GM18868 (cell line): ENCODE data around the gene ANK2.

Source experiments
- ATAC-seq: cut with Tn5 transposase; IDR thresholded peaks from one replicate; pipeline ENCODE4 v1.9.1; 2021; ENCODE audit warnings: mild to moderate bottlenecking, moderate library complexity; ENCODE audit not compliant: unreplicated experiment

The ANK2 gene

GRCh38 chr4:113383111-113383785 is 333.8 kb downstream of the ANK2 start:
- no peak for ATAC-seq

- ATAC-seq = no peak
Observed at GRCh38 chr4:113384600-113384999, 335.1 kb downstream of the ANK2 start.

GRCh38 chr4:113385281-113385899 is 335.9 kb downstream of the ANK2 start:
- ATAC-seq = no peak

- ATAC-seq = no peak
Observed at GRCh38 chr4:113389160-113389559, 339.7 kb downstream of the ANK2 start.

GRCh38 chr4:113390850-113391249 is 341.4 kb downstream of the ANK2 start:
- no peak for ATAC-seq

GRCh38 chr4:113394108-113394729 is 344.8 kb downstream of the ANK2 start:
- no peak for ATAC-seq

- peak; percentile 97 for ATAC-seq
Observed at GRCh38 chr4:113394730-113395530, 345.5 kb downstream of the ANK2 start.

- no peak for ATAC-seq
Observed at GRCh38 chr4:113397114-113397701, 347.8 kb downstream of the ANK2 start.

- no peak for ATAC-seq
Observed at GRCh38 chr4:113398441-113399143, 349.1 kb downstream of the ANK2 start.

- ATAC-seq = no peak
Observed at GRCh38 chr4:113404167-113404571, 354.7 kb downstream of the ANK2 start.

- ATAC-seq = no peak
Observed at GRCh38 chr4:113404841-113405240, 355.4 kb downstream of the ANK2 start.

- ATAC-seq = no peak
Observed at GRCh38 chr4:113405874-113406722, 356.6 kb downstream of the ANK2 start.

GRCh38 chr4:113406723-113407016 is 357.2 kb downstream of the ANK2 start:
- no peak for ATAC-seq

GRCh38 chr4:113407409-113407808 is 358.0 kb downstream of the ANK2 start:
- ATAC-seq = no peak

- ATAC-seq = no peak
Observed at GRCh38 chr4:113409181-113409580, 359.7 kb downstream of the ANK2 start.

GRCh38 chr4:113410686-113411085 is 361.2 kb downstream of the ANK2 start:
- no peak for ATAC-seq

- ATAC-seq = no peak
Observed at GRCh38 chr4:113411496-113411938, 362.1 kb downstream of the ANK2 start.

GRCh38 chr4:113419631-113420030 is 370.2 kb downstream of the ANK2 start:
- no peak for ATAC-seq

- no peak for ATAC-seq
Observed at GRCh38 chr4:113420938-113421337, 371.5 kb downstream of the ANK2 start.

- no peak for ATAC-seq
Observed at GRCh38 chr4:113423631-113424030, 374.2 kb downstream of the ANK2 start.
